Stimulated activated CD4-positive, alpha-beta T cell treated with anti-CD3 and anti-CD28 coated beads, TNF-alpha, amount 100 ng/mL, for 48 hours (primary cell): ENCODE measurements around the gene MAN1C1.

ENCODE experiments used
- DNase-seq, 3 donors: peaks; one replicate each; pipeline ENCODE4 v3.0.0-alpha.2; 2020; ENCODE audit warnings: low read depth in 3 of 3

MAN1C1 gene

GRCh38 chr1:25803368-25803767 is 186.8 kb downstream of the MAN1C1 start:
- no peak for DNase-seq

GRCh38 chr1:25804244-25804963 is 187.8 kb downstream of the MAN1C1 start:
- peak in 1 of 3 donors; percentile 37 for DNase-seq

GRCh38 chr1:25804964-25805862 is 188.6 kb downstream of the MAN1C1 start:
- DNase-seq, result no peak

- no peak for DNase-seq
Measured at GRCh38 chr1:25805863-25806225, 189.3 kb downstream of the MAN1C1 start.

- no peak for DNase-seq
Measured at GRCh38 chr1:25806418-25806817, 189.8 kb downstream of the MAN1C1 start.

- DNase-seq, result no peak
Measured at GRCh38 chr1:25807480-25808390, 191.1 kb downstream of the MAN1C1 start.

GRCh38 chr1:25808481-25809244 is 192.1 kb downstream of the MAN1C1 start:
- DNase-seq, result no peak

GRCh38 chr1:25809283-25809926 is 192.8 kb downstream of the MAN1C1 start:
- no peak for DNase-seq

GRCh38 chr1:25809929-25810328 is 193.3 kb downstream of the MAN1C1 start:
- DNase-seq, result no peak

GRCh38 chr1:25810341-25811299 is 194.0 kb downstream of the MAN1C1 start:
- peak; percentile 54 to 64 (median 63) for DNase-seq

- no peak for DNase-seq
Measured at GRCh38 chr1:25811384-25812082, 194.9 kb downstream of the MAN1C1 start.

- DNase-seq, result no peak
Measured at GRCh38 chr1:25813071-25813733, 196.6 kb downstream of the MAN1C1 start.

GRCh38 chr1:25813734-25814471 is 197.3 kb downstream of the MAN1C1 start:
- DNase-seq, result no peak

- no peak for DNase-seq
Measured at GRCh38 chr1:25814549-25815087, 198.0 kb downstream of the MAN1C1 start.

- DNase-seq, result no peak
Measured at GRCh38 chr1:25815208-25816111, 198.9 kb downstream of the MAN1C1 start.

GRCh38 chr1:25816112-25816718 is 199.6 kb downstream of the MAN1C1 start:
- no peak for DNase-seq
